Activated CD4-positive, alpha-beta T cell treated with anti-CD3 and anti-CD28 coated beads for 1 hour (primary cell): ENCODE measurements around the gene TLNRD1.

Experiments
- DNase-seq: peaks from one replicate; pipeline ENCODE4 v3.0.0-alpha.2; 2020

TLNRD1 gene

GRCh38 chr15:80978685-80979329 lies 21.9 kb upstream of the TLNRD1 start:
- no peak for DNase-seq

- DNase-seq, result no peak
Measured at GRCh38 chr15:80979538-80980200, 21.1 kb upstream of the TLNRD1 start.

DNA sequence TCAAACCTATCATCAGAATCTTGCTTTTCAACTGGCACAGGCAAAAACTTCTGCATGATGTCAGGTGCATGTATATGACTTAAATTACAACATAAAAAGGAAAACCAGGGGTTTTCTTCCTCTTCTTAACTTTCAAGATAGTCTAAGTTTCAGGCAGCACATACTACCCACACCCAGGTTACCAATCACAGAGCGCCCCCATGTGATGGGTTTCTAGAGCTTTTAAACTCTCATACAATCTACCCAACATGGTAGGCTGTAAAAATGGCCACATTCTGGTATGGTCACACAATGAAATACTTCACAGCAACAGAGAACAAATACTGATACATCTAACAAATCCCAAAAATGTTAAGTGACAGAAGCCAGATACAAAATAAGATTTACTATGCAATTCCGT lies 18.5 kb upstream of the TLNRD1 start:
- no peak for DNase-seq

GRCh38 chr15:80982839-80983238 lies 17.9 kb upstream of the TLNRD1 start:
- no peak for DNase-seq

DNA sequence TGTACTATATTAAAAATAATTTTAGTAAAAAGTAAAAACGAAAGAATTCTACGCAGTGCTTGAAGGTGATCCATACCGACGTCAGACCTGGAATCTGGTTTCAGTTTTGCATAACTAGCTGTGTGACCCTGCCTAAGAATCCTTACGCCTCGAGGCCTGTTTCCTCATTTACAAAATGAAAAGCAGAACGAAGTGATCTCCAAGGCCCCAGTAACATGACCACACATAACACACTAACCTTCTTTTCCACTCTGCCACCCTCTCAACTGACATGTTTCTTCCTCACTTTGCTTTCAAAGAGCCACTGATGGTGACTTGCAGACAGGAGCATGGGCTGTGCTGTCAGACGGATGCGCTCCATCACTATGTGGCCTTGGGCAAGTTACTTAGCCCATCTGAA lies 15.9 kb upstream of the TLNRD1 start:
- no peak for DNase-seq

- DNase-seq, result no peak
Measured at GRCh38 chr15:80985981-80986380, 14.7 kb upstream of the TLNRD1 start.

DNA sequence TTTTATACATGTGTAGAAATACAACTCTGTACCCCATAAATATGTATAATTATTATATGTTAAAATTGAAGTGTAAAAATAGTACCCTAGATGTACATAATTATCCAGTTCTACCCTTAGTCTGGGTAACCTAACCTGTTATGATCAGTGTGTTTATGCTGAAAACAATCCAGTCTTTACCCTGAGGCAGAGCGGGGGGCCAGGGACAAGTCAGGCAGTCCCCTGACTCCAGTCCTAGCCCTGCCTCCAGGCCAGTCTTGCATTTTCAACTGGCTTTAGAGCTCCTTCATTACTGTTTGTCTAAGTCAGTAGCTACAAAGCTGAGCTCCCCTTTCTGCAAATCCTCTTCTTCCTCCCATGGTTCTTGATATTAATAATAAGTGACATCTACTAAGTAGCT lies 14.2 kb upstream of the TLNRD1 start:
- no peak for DNase-seq

- no peak for DNase-seq
Measured at GRCh38 chr15:80988148-80988796, 12.5 kb upstream of the TLNRD1 start.

DNA sequence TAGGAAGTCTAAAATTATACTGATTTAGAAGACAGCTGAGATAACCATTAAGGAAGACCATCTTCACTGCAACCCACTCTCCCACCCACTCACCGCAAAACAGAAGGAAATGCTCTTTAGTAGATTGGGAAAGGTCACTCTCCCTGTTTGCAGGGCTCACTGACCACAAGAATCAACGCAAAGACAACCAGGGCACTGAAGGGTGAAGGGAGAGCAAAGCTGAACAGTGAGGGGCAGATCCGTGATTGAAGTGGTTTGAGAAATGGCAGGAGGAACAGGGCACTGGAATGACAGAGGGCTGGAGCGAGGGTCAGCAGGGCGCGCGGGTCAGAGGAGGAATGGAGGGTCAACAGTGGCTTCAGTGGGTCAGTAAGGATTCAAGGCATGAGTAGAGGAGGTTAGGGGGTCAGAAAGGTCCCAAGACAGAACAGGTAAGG lies 11.6 kb upstream of the TLNRD1 start:
- no peak for DNase-seq

DNA sequence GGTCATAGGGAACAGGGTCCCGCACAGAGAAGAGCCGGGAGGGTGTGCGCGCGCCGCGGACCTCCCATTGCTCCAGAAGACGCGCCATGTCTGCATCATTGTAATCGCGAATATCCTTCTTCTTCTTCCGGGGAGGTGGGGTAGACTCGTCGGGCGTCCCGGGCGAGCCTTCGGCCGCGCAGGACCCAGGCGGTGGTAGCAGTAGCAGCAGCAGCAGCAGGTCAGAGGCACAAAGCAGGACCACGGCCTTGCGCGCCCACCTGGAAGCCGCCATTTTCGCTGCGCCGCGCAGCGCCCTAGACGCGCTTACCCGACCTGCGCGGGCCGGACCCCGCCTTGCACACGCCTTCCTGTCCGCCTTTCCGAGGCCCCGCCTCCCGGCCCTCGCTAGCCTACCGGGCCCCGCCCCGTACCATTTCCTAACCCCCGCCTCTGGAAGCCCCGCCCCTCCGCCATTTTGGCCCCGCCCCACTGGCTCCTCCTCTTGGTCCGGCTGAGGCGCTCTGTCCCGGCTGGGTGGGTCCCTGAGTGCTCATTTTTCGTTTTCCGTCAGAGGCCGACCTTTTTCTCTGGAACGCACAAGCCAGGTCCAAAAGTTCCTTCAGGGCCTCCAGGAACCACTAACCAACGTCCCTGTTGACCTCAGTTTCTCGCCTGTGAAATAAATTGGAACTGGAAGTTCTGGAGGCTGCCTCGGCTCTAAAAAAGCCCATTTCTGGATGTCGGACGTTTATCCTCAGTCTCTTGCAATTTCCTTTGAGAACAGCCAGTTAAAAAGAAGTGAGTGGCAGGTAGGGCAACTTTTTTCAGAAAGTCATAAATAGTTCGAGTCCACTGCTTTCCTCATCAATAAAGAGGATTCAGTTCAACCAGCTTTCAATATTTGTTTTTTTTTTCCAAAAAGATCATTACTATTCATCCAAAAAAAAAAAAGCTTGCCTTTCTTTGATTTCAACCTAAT lies 10.9 kb upstream of the TLNRD1 start, which contains the start of gene MESD:
MESD (minus strand) TSS at position 302 of the 961 bp plus-strand sequence; CDS start at position 274, 28 bp downstream.
- DNase-seq, result peak; percentile 91

DNA sequence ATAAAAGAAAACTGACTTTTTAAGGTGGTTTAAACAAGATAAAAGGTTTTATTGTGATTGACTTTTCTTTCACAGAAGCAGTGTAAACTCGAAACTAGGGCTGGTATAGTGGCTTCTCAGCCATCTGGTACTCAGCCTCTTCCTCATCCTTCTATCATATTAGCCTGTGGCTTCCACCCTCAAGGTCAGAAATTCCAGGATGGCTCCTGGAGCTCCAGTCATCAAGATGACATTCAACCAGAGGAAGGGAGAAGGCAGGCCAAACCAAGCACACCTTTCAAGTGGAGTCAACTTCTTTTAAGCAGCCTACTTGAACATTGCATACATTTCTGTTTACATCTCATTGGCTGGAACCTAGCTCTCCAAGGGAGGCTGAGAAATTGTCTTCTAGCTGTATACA lies 9.8 kb upstream of the TLNRD1 start:
- no peak for DNase-seq

DNA sequence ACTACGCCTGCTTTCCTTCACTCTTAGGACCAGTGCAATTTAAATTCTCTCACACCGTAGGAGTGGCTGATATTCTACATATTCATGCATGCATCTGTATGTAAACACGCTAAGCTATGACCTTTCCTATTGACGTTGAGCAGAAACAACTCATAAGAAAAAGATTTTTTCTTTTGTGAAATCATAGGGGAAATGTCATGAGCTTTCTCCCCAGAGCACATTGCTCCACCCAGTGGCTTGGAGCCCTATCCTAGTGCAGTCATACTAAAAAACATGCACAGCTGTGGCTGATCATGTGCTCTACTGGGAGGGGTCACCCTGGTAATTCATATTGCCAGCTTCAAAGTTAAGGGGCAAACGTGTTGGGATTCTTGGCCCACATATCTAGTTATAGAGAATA lies 9.3 kb upstream of the TLNRD1 start:
- DNase-seq, result no peak

- no peak for DNase-seq
Measured at GRCh38 chr15:80992006-80992405, 8.7 kb upstream of the TLNRD1 start.

- DNase-seq, result no peak
Measured at GRCh38 chr15:80992441-80992840, 8.3 kb upstream of the TLNRD1 start.

DNA sequence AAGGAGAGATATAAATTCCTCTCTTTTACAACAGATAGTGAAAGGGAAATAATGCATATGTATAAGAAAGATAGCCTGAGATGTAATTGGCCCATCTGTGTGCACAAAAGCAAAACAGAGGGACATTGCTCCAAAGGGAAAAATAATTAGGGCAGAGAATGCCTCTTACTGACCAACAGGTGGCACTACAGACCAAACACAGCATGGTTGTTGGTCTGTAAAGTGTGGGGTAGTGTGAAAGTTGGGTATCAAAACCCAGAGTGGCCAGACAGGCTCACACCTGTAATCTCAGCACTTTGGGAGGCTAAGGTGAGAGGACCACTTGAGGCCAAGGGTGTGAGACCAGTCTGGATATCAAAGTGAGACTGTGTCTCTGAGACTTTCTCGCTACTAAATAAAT lies 4.5 kb upstream of the TLNRD1 start:
- no peak for DNase-seq

DNA sequence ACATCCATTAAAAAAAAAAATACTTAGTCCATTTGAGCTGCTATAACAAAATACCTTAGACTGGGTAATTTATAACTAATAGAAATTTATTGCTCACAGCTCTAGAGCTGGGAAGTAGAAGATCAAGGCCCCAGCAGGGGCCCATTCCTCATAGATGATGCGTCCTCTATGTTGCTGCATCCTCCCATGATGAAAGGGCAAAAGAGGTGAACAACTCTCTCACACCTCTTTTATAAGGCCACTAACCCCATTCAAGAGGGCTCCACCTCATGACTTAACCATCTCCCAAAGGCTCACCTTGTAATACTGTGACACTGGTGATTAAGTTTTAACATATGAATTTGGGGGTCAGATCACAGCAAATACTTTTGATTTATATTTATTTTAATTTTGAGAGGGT lies 3.0 kb upstream of the TLNRD1 start:
- DNase-seq, result no peak

DNA sequence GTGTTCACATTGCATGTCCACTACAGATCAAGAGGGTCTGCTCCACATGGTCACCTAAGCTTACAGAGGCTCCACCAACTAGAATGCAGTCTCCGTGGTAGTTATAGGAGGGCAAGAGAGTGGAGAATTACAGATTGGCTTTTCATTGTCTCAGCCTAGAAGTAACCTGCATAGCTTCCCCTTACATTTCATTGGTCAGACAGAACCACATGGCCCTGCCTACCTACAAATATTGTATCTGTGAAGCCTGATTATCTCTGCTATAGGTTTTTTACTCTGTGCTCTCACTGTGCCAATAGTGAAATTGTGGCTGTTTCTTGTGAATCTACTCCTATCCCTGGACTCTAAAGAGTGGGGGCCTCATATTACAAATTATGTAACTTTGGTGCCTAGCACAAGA lies 2.5 kb upstream of the TLNRD1 start:
- DNase-seq, result no peak

DNA sequence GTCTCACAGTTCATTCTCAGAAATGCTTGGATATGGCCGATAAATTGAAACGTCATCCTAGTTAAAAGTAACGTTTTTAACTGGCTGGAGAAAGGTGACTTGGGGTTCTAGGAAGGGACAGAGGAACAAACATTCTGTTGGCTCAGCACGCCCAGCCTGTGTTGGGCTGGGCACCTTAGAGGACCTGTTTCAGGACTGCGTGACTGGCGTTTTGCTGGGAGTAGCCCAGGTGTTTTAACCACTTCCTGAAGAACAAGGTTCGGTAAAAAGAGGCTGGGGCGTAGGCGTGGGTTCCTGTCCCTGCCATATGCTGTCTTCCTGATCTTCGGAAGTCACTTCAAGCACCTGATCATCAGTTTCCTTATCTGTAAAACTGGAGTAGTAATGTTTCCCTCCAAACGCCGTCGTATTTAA lies 1.1 kb upstream of the TLNRD1 start:
- DNase-seq, result peak; percentile 19

DNA sequence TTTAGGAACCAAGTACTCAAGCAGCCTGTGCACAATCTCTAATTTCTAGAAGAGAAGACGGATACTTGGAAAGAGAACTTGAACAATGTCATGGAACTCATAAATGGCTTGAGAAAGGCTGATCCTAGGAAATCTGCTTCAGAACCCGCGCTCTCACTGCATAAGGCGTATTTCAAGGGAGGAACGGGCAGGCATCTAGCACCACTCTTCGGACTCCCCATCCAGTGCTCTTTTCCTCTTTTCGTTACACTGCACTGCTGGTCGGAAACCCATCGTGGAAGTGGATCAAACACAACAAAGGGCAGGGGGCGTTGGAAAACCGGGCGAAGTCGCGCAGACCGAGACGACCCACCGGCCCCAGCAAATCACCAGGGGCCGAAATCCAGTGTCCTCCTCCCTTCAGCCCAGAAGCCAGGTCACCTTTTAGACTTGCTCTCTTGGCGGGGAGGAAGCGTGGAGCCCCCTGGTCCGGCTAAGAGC lies 539 bp upstream of the TLNRD1 start:
- no peak for DNase-seq

DNA sequence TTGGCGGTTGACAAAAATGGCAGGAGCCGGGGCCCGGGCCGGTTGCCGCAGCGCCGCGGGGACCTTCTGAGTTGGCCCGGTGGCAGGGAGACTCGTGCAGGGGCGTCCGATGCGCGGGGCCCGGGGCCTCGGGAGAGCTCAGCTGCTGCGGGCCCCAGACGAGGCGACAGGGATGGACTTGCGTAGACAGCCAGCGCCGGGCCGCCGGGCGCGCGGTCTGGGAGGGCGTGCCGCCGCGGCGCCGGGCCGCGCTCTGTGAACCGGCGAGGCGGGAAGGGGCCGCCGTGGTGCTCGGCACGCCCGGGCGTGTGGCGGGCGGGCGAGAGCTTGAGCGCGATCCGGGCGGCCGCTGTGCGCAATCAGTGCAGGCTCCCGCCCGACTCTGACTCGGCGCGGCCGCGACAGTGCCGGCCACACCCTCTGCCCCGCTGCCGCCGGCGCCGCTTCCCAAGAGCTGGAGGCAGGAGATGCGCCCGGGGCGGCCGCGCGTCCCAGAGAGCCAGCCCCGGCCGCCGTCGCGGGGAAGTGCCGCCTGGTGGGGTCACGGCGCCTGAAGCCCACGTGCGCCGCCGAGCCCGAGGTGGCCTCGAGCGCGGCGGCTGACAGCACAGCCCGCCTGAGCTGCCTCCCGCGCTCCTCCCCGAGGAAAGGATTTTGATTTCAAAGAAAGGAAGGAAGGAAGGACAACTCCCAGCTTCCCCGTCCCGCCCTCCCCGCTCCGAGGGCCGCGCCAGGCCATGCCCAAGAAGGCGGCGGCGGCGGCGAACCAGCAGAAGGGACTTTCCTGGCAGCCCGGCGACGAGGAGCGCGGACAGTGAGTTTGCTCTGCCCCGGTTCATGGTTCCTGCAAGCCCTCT lies 657 bp downstream of the TLNRD1 start:
- peak; percentile 20 for DNase-seq

- no peak for DNase-seq
Measured at GRCh38 chr15:81002009-81002330, 1.2 kb downstream of the TLNRD1 start.
